A549 (cell line): Measurements from ENCODE around the gene PSME3IP1. TPM values are rescaled to one million over a fixed set of nuclear protein-coding genes. Genes with fewer than 3 reads are reported as not detected.
A peak's percentile ranks its signal among the peaks of the same experiment; 100 is the strongest.

Experiments
- ATAC-seq, 2 experiments: fragments of 200-7000 bp in 1 of 2; fragments of >200 bp in 1 of 2; cut with Nextera tagmentation in 1 of 2; cut with Tn5 transposase in 1 of 2; 3 replicates each; pipeline versions ENCODE4 v1.8.0 to v1.9.1; 2018 to 2020; ENCODE audit warnings: mild to moderate bottlenecking in 1 of 2, moderate library complexity in 1 of 2
- CTCF ChIA-PET: fragments of 300-600 bp; sonication (Branson Sonifier 250); formaldehyde crosslinking; extraction: SDS; loops from one replicate; lab custom pipeline; 2021; ENCODE audit warnings: antibody characterized with exemption, inconsistent platforms; lab: Yijun Ruan, JAX
- POLR2A ChIA-PET: fragments of 350-600 bp; formaldehyde crosslinking; extraction: SDS; loops from one replicate; lab custom pipeline; 2021; ENCODE audit warnings: antibody characterized with exemption, inconsistent platforms; lab: Yijun Ruan, JAX
- DNase-seq, 2 experiments: peaks; one replicate each; pipeline versions ENCODE4 v3.0.0 to v3.0.0-alpha.2; 2011 to 2016; ENCODE audit warnings: low read depth in 1 of 2, low spot score in 1 of 2
- FAIRE-seq: peaks from 2 replicates; lab custom pipeline; 2011; peaks lifted over from hg19 to GRCh38; lab: Jason Lieb, UNC
- H3K27ac ChIP-seq, 2 experiments: fragments of >200 bp; sonication (Bioruptor Twin); formaldehyde crosslinking; 3 replicates each; pipeline ENCODE4 v1.5.1; 2016 to 2017
- H3K4me1 ChIP-seq: fragments of >200 bp; sonication (Bioruptor Twin); formaldehyde crosslinking; 3 replicates; pipeline ENCODE4 v1.6.1; 2016
- H3K4me2 ChIP-seq: fragments of >200 bp; sonication (Bioruptor Twin); formaldehyde crosslinking; 3 replicates; pipeline ENCODE4 v1.6.1; 2016
- H3K4me3 ChIP-seq: fragments of >200 bp; sonication (Bioruptor Twin); formaldehyde crosslinking; 3 replicates; pipeline ENCODE4 v1.5.1; 2016
- H3K9me3 ChIP-seq: fragments of >200 bp; sonication (Bioruptor Twin); formaldehyde crosslinking; 3 replicates; pipeline ENCODE4 v1.6.1; 2016
- BCL3 ChIP-seq: fragments of >200 bp; sonication (Bioruptor Twin); formaldehyde crosslinking; IDR thresholded peaks from 3 replicates; pipeline ENCODE4 v1.6.1; 2016
- BHLHE40 ChIP-seq: IDR thresholded peaks from 2 replicates; pipeline ENCODE4 v1.6.1; 2012; ENCODE audit warnings: low read depth, low read length, inconsistent platforms
- CBX2 ChIP-seq: fragments of 200-600 bp; sonication (generic); IDR thresholded peaks from 2 replicates; pipeline ENCODE4 v1.6.1; 2016; ENCODE audit warnings: low read depth, mild to moderate bottlenecking, borderline replicate concordance
- CEBPB ChIP-seq, 2 experiments: fragments of >200 bp in 1 of 2; sonication (Bioruptor Twin) in 1 of 2; formaldehyde crosslinking in 1 of 2; IDR thresholded peaks; 2 replicates each; pipeline ENCODE4 v1.6.1; 2012 to 2016
- CHD2 ChIP-seq: fragments of 150-350 bp; IDR thresholded peaks from 2 replicates; pipeline ENCODE4 v1.6.1; 2014; ENCODE audit warnings: low read length; ENCODE audit not compliant: partially characterized antibody
- CHD4 ChIP-seq: fragments of 200-600 bp; sonication (generic); IDR thresholded peaks from 2 replicates; pipeline ENCODE4 v1.6.1; 2016; ENCODE audit warnings: antibody characterized with exemption, mild to moderate bottlenecking, borderline replicate concordance
- ELK1 ChIP-seq: fragments of 150-350 bp; IDR thresholded peaks from 2 replicates; pipeline ENCODE4 v1.6.1; 2014; ENCODE audit warnings: low read depth, mild to moderate bottlenecking, low read length
- EP300 ChIP-seq, 2 experiments: fragments of >200 bp; sonication (Bioruptor Twin); formaldehyde crosslinking; IDR thresholded peaks; 2 replicates in 1 of 2; 3 replicates in 1 of 2; pipeline ENCODE4 v1.6.1; 2016 to 2017
- FOXS1 ChIP-seq: fragments of 250-450 bp; sonication (Bioruptor Pico); IDR thresholded peaks from 2 replicates; pipeline ENCODE4 v1.5.0; 2020; ENCODE audit warnings: mild to moderate bottlenecking, moderate library complexity
- HES2 ChIP-seq: fragments of >200 bp; sonication (Bioruptor Twin); formaldehyde crosslinking; IDR thresholded peaks from 2 replicates; pipeline ENCODE4 v1.6.1; 2016
- HEYL ChIP-seq: fragments of 250-450 bp; sonication (Bioruptor Pico); IDR thresholded peaks from 2 replicates; pipeline ENCODE4 v1.8.0; 2021; ENCODE audit warnings: mild to moderate bottlenecking, moderate library complexity
- HMGXB4 ChIP-seq: fragments of 250-450 bp; sonication (Bioruptor Pico); IDR thresholded peaks from 2 replicates; pipeline ENCODE4 v1.5.0; 2021; ENCODE audit warnings: mild to moderate bottlenecking, moderate library complexity, borderline replicate concordance
- JUN ChIP-seq, 2 experiments: fragments of >200 bp; sonication (Bioruptor Twin); formaldehyde crosslinking; IDR thresholded peaks; 2 replicates in 1 of 2; 3 replicates in 1 of 2; pipeline ENCODE4 v1.6.1; 2016 to 2017
- JUNB ChIP-seq: fragments of >200 bp; sonication (Bioruptor Twin); formaldehyde crosslinking; IDR thresholded peaks from 2 replicates; pipeline ENCODE4 v1.6.1; 2016
- MAZ ChIP-seq: fragments of 150-350 bp; IDR thresholded peaks from 2 replicates; pipeline ENCODE4 v1.6.1; 2014; ENCODE audit warnings: antibody characterized with exemption, low read depth, low read length, borderline replicate concordance
- MYC ChIP-seq: IDR thresholded peaks from 2 replicates; pipeline ENCODE4 v1.6.1; 2012; ENCODE audit warnings: mild to moderate bottlenecking, inconsistent platforms, low read length, improper control_type of control experiment, borderline replicate concordance
- NFE2L2 ChIP-seq: fragments of 150-350 bp; conservative IDR thresholded peaks from 2 replicates; pipeline ENCODE4 v1.6.1; 2014; ENCODE audit warnings: low read length
- PBX3 ChIP-seq: IDR thresholded peaks from 2 replicates; pipeline ENCODE4 v1.6.1; 2012
- POLR2A ChIP-seq: IDR thresholded peaks from 2 replicates; pipeline ENCODE4 v1.6.1; 2012; ENCODE audit warnings: mild to moderate bottlenecking, low read length
- RARB ChIP-seq: fragments of 250-450 bp; sonication (Bioruptor Pico); IDR thresholded peaks from 2 replicates; pipeline ENCODE4 v1.8.0; 2021; ENCODE audit warnings: mild to moderate bottlenecking, moderate library complexity
- RCOR1 ChIP-seq: fragments of 150-350 bp; IDR thresholded peaks from 2 replicates; pipeline ENCODE4 v1.6.1; 2014; ENCODE audit warnings: antibody characterized with exemption, low read length, low read depth
- TFCP2L1 ChIP-seq: fragments of 250-450 bp; sonication (Bioruptor Pico); IDR thresholded peaks from 2 replicates; pipeline ENCODE4 v1.5.0; 2021; ENCODE audit warnings: mild to moderate bottlenecking
- TP53 ChIP-seq: fragments of 250-450 bp; sonication (Bioruptor Pico); IDR thresholded peaks from 2 replicates; pipeline ENCODE4 v1.5.0; 2021; ENCODE audit warnings: mild to moderate bottlenecking, moderate library complexity
- WGBS: methylation state at CpG from one replicate; pipeline ENCODE4 v1.1.6; 2017; ENCODE audit errors: missing lambda C conversion rate; 5-methylcytosine and 5-hydroxymethylcytosine counted together
- polyA plus RNA-seq, 4 experiments: library from polyadenylated mRNA; depleted of rRNA in 3 of 4; stranded (reverse); fragments of >200 nt; fragmentation: RNase III in 1 of 4; extraction: RNeasy Plus Mini Kit Qiagen cat#74134 plus additional on column Dnase treatment in 1 of 4; gene quantifications; 2 replicates in 3 of 4; 3 replicates in 1 of 4; pipeline ENCODE4 v1.2.3, GENCODE V29; 2011 to 2017

Gene PSME3IP1
- polyA plus RNA-seq, 2 of the 4 experiments (the other 2 are of a cell fraction), result 155 to 159 TPM

GRCh38 chr16:57115514-57116182 is 70.2 kb downstream of the PSME3IP1 start:
- CTCF ChIA-PET, result interaction anchor here (0.9 to 3.7 kb wide), 3 partner anchors 11 to 248 kb away, joined by 3 to 16 read pairs (median 3); partner anchors contain the start of gene CPNE2
- H3K9me3 ChIP-seq, result no peaks in the 10 kb centered on the region
- H3K4me2 ChIP-seq, result no peak overlapping the region
- ATAC-seq (0 out of 6 replicates have a peak, but pooled peaks of 1 of the 2 experiments have one; percentile 9), DNase-seq (no peak), FAIRE-seq (no peak)
- TF ChIP-seq FOXS1 (CRISPR knock-in tag) (no peak), HES2 (no peak), CEBPB (IDR thresholded peaks at IDR 0.05) (no peak), HEYL (CRISPR knock-in tag) (no peak), CHD2 (no peak), HMGXB4 (CRISPR knock-in tag) (no peak), CHD4 (no peak), CBX2 (no peak), MAZ (no peak), TFCP2L1 (no peak), BHLHE40 (no peak), ELK1 (no peak), MYC (no peak), RCOR1 (no peak), NFE2L2 (no peak), BCL3 (no peak), TP53 (no peak), RARB (CRISPR knock-in tag) (no peak), EP300 (IDR thresholded peaks at IDR 0.05) (no peak)
- no peak overlapping the region for H3K4me3 ChIP-seq
- H3K27ac ChIP-seq, result no peak overlapping the region; a peak in 1 of 6 replicates
- WGBS, result 76% methylated on average over 21 of the region's 25 CpGs
- H3K4me1 ChIP-seq, result peaks cover 7% of the 10 kb centered on the region; the same call in 1 of the 3 replicates
- POLR2A ChIA-PET, result no interaction called here

- no peak for FAIRE-seq
- ChIA-PET POLR2A (no interaction called here), CTCF (interaction anchor here (0.9 to 3.7 kb wide), 3 partner anchors 11 to 248 kb away, joined by 3 to 16 read pairs (median 3); partner anchors contain the start of gene CPNE2)
- H3K9me3 ChIP-seq, result no peaks in the 10 kb centered on the region
- WGBS, result 77% methylated on average over 10 of the region's 10 CpGs
- peak; percentile 21; a peak in 1 of 6 replicates for ATAC-seq
- no peak for DNase-seq
- no peak overlapping the region for H3K4me3 ChIP-seq
- H3K27ac ChIP-seq, result no peak overlapping the region; a peak in 1 of 6 replicates
- H3K4me2 ChIP-seq, result no peak overlapping the region
- peaks cover 7% of the 10 kb centered on the region; the same call in 1 of the 3 replicates for H3K4me1 ChIP-seq
- TF ChIP-seq BHLHE40 (no peak), PBX3 (no peak), MYC (no peak), RCOR1 (no peak), JUNB (no peak), POLR2A (no peak), JUN (IDR thresholded peaks at IDR 0.05) (no peak)
These were observed 70.7 kb downstream of the PSME3IP1 start for GRCh38 chr16:57115168-57115513.
